Activated naive CD4-positive, alpha-beta T cell treated with anti-CD3 and anti-CD28 coated beads for 36 hours (primary cell): Measurements from ENCODE around the gene OR52B6. TPM values are rescaled to one million over a fixed set of nuclear protein-coding genes. Genes with fewer than 3 reads are reported as not detected.
A peak's percentile ranks its signal among the peaks of the same experiment; 100 is the strongest.

Source experiments
- CTCF ChIA-PET: fragments of 350-600 bp; sonication (Branson Sonifier 250); formaldehyde crosslinking; loops from one replicate; lab custom pipeline; 2021; ENCODE audit warnings: antibody characterized with exemption; lab: Charles Lee
- DNase-seq: peaks from one replicate; pipeline ENCODE4 v3.0.0-alpha.2; 2020
- H3K27ac Mint-ChIP-seq: one replicate; pipeline ENCODE4 v1.8.0; 2021; ENCODE audit warnings: mild to moderate bottlenecking, mixed read lengths
- H3K27me3 Mint-ChIP-seq: one replicate; pipeline ENCODE4 v1.8.0; 2021; ENCODE audit warnings: low read depth, mixed read lengths
- H3K36me3 Mint-ChIP-seq: one replicate; pipeline ENCODE4 v1.8.0; 2021; ENCODE audit warnings: low read depth, mixed read lengths
- H3K4me1 Mint-ChIP-seq: one replicate; pipeline ENCODE4 v1.8.0; 2021; ENCODE audit warnings: low read depth, mixed read lengths
- H3K4me3 Mint-ChIP-seq: one replicate; pipeline ENCODE4 v1.8.0; 2021; ENCODE audit warnings: mild to moderate bottlenecking, moderate library complexity, mixed read lengths
- H3K9me3 Mint-ChIP-seq: one replicate; pipeline ENCODE4 v1.8.0; 2021; ENCODE audit warnings: mixed read lengths
- intact Hi-C: fragments of 100-400 bp; cut with micrococcal nuclease; formaldehyde crosslinking; loops from one replicate; pipeline ENCODE4 v1.15.1; 2023
- total RNA-seq, 2 experiments: library from RNA; stranded (reverse); gene quantifications; one replicate each; pipeline ENCODE4 v1.2.3, GENCODE V29; 2021

Gene OR52B6
- total RNA-seq, 2 experiments from 2014 or later, result not detected

DNA sequence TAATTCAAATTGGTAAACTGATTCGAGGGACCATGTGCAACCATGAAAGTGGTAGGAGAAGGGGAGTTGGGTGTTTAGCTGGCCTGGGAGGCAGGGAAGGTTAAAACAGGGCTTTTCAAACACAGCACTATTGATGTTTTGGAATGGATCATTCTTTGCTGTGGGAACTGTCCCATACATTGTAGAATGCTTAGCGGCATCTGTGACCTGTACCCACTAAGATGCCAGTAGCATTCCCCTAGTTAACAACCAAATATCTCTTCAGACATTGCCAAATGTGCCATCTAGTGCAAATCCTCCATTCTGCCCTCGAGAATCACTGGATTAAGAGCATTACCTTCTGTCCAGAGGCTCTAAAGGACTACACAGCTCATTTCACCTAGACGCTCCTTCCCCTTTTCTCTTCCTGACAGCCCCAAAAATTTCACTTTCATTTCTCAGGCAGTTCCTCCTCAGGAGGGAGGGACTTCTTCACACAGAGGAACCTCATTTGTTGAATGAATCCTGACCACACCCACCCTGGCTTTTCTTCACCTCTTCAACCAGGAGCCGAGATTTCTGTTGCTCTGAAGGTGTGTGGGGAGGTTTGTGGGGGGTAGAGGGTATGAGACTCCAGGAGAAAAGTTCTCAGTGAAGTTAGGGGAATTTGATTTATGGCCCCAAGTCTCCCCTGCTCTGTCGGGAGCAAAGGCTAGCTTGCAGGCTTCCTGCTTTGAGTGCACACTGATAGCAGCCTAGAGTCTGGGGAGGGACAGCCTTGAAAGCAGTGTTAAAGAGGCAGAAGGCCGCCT lies 44.0 kb downstream of the OR52B6 start, which contains the start of gene TRIM34:
Gene TRIM34, plus strand, starts transcription at position 513 of the 791 bp plus-strand sequence. CDS start 7,331 bp downstream, outside the sequence.
- Mint-ChIP-seq H3K27me3 (no peaks in the 10 kb centered on the region), H3K9me3 (no peaks in the 10 kb centered on the region), H3K4me1 (peaks cover 31% of the 10 kb centered on the region), H3K36me3 (peaks cover 2% of the 10 kb centered on the region), H3K4me3 (peak within 1 kb of the TSS; percentile 87), H3K27ac (peak within 1 kb of the TSS; percentile 88)
- CTCF ChIA-PET, result interaction anchor here (0.6 to 1.2 kb wide), 2 partner anchors 44 to 61 kb away, joined by 4 to 7 read pairs; partner anchors contain the start of gene TRIM5
- intact Hi-C loops, result loop anchor here (1.0 to 10.0 kb wide), 7 partner anchors 24 to 1017 kb away; partner anchors contain the start of genes ARFIP2, CNGA4, FHIP1B and OR52N2
- peak; percentile 73 for DNase-seq

DNA sequence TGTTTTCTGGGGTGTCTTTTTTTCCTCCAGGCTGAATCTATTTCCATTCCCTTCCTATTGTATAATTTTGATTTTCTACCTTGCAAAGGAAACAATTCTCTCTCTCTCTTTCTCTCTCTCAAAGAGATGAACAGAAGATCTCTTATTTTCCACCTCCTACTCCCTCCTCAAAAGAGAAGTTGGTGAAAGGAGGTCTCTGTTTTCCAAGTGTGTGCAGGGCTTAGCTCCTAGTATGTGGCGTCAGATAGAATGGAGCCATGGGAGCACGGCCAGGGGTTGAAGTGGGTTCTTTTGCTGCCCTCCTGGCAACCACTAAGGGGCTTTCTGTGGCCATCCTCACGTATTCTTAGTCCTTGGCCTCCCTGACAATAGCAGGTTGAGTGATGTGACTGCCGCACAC lies 44.6 kb downstream of the OR52B6 start:
- Mint-ChIP-seq H3K27ac (peak overlapping the region; percentile 88), H3K4me1 (peaks cover 33% of the 10 kb centered on the region), H3K36me3 (peaks cover 2% of the 10 kb centered on the region), H3K4me3 (peak overlapping the region; percentile 87), H3K27me3 (no peaks in the 10 kb centered on the region), H3K9me3 (no peaks in the 10 kb centered on the region)
- peak; percentile 12 for DNase-seq
- intact Hi-C loops, result loop anchor here (1.0 to 10.0 kb wide), 5 partner anchors 25 to 857 kb away; partner anchors contain the start of genes ARFIP2, CNGA4, FHIP1B and OR52N2
- CTCF ChIA-PET, result no interaction called here

DNA sequence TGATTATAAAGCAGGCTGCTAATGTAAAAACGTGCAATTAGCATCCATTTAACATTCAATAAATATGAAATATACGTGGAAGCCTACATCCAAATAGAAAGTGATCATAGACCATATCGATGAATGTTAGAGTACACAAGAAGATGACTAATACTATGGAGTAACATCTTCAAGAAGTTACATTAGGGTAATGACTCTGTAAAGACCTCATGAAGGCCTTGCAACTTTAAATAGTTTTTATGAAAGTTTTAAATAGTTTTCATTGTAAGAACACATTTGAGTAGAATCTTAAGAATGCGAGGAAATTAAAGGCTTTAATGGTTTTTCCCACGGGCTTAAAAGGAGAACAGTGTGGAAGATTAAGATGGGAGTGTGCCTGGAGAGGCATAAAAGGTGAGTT lies 45.5 kb downstream of the OR52B6 start:
- H3K4me1 Mint-ChIP-seq, result peaks cover 39% of the 10 kb centered on the region
- no peak for DNase-seq
- peaks cover 4% of the 10 kb centered on the region for H3K36me3 Mint-ChIP-seq
- H3K27me3 Mint-ChIP-seq, result no peaks in the 10 kb centered on the region
- peak overlapping the region; percentile 87 for H3K4me3 Mint-ChIP-seq
- H3K27ac Mint-ChIP-seq, result peak overlapping the region; percentile 70
- no peaks in the 10 kb centered on the region for H3K9me3 Mint-ChIP-seq
- intact Hi-C loops, result loop anchor here (5.0 to 10.0 kb wide), 2 partner anchors 609 to 856 kb away; partner anchors contain the start of genes ARFIP2, CNGA4, FHIP1B and TIMM10B
- CTCF ChIA-PET, result interaction anchor here (0.7 to 1.8 kb wide), 2 partner anchors 58 to 1724 kb away, joined by 4 read pairs; no protein-coding TSS in a partner anchor

DNA sequence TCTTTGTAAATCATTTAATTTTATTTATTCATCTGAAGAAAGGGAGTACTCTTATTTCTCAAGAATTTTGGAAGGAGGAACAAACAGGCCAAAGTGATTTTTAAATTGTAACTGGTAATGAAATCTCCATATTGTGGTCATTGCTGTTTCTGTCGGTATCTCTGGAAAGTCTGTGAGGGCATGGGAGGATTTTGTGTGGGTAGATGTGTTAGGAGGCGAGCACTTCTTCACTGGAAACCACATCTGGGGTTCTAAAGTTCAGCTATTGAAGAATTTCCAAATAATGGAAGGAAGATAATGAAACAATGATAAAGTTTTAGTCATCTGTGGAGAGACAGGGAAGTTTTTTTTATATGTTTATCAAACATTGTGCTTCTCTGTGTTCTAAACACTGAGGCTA lies 50.7 kb downstream of the OR52B6 start:
- no peaks in the 10 kb centered on the region for H3K9me3 Mint-ChIP-seq
- intact Hi-C loops, result no loop called here
- H3K27me3 Mint-ChIP-seq, result no peaks in the 10 kb centered on the region
- peaks cover 20% of the 10 kb centered on the region for H3K36me3 Mint-ChIP-seq
- no peak overlapping the region for H3K27ac Mint-ChIP-seq
- peaks cover 29% of the 10 kb centered on the region for H3K4me1 Mint-ChIP-seq
- CTCF ChIA-PET, result no interaction called here
- DNase-seq, result no peak
- no peak overlapping the region for H3K4me3 Mint-ChIP-seq

Other genes starting within 250 kb of the OR52B6 start
- not detected for gene OR51B5, start 237.4 kb upstream of the OR52B6 start, total RNA-seq
- gene OR51B6, start 229.4 kb upstream of the OR52B6 start, total RNA-seq, result not detected
- gene OR51M1, start 197.1 kb upstream of the OR52B6 start, total RNA-seq, result not detected
- gene OR51Q1, start 158.8 kb upstream of the OR52B6 start, total RNA-seq, result not detected
- gene OR51I1, start 139.4 kb upstream of the OR52B6 start, total RNA-seq, result not detected
- gene OR51I2, start 131.6 kb upstream of the OR52B6 start, total RNA-seq, result not detected
- gene OR52D1, start 92.2 kb upstream of the OR52B6 start, total RNA-seq, result not detected
- not detected for gene UBQLN3, start 70.9 kb upstream of the OR52B6 start, total RNA-seq
- gene UBQLNL, start 64.2 kb upstream of the OR52B6 start, total RNA-seq, result under 1 TPM; 0.15 to 0.26 TPM
- not detected for gene OR52H1, start 32.3 kb upstream of the OR52B6 start, total RNA-seq
- 1 to 10 TPM; 2.1 to 2.6 TPM for gene TRIM6, start 15.8 kb downstream of the OR52B6 start, total RNA-seq
- gene TRIM34, start 44.1 kb downstream of the OR52B6 start, total RNA-seq, result 10 to 100 TPM; 12.8 to 12.9 TPM
- 10 to 100 TPM; 37.2 to 38.0 TPM for gene TRIM5, start 104.2 kb downstream of the OR52B6 start, total RNA-seq
- 100 to 1,000 TPM; 280 to 292 TPM for gene TRIM22, start 108.9 kb downstream of the OR52B6 start, total RNA-seq
- under 1 TPM in 1 of 2 experiments, not detected in 1; 0.20 TPM for gene OR56B1, start 155.6 kb downstream of the OR52B6 start, total RNA-seq
- gene OR52N4, start 173.4 kb downstream of the OR52B6 start, total RNA-seq, result under 1 TPM; 0.74 to 0.99 TPM
- gene OR52N5, start 202.5 kb downstream of the OR52B6 start, total RNA-seq, result not detected
- gene OR52N1, start 210.4 kb downstream of the OR52B6 start, total RNA-seq, result under 1 TPM; 0.07 to 0.15 TPM
- not detected for gene OR52N2, start 228.0 kb downstream of the OR52B6 start, total RNA-seq